ENCODE data around the gene CAMK2D. TPM values are rescaled to one million over a fixed set of nuclear protein-coding genes. Genes with fewer than 3 reads are reported as not detected.
A peak's percentile ranks its signal among the peaks of the same experiment; 100 is the strongest.

CAMK2D gene
- total RNA-seq, 1 experiment from 2014 or later, result 23.3 TPM

- DNase-seq (ENCODE audit: low read depth), result no peak
Observed at GRCh38 chr4:113566015-113566795, 195.3 kb downstream of the CAMK2D start.

GRCh38 chr4:113565702-113566012 lies 195.9 kb downstream of the CAMK2D start:
- no peak for DNase-seq (ENCODE audit: low read depth)

- no peak for DNase-seq (ENCODE audit: low read depth)
Observed at GRCh38 chr4:113564493-113564892, 197.0 kb downstream of the CAMK2D start.

DNA sequence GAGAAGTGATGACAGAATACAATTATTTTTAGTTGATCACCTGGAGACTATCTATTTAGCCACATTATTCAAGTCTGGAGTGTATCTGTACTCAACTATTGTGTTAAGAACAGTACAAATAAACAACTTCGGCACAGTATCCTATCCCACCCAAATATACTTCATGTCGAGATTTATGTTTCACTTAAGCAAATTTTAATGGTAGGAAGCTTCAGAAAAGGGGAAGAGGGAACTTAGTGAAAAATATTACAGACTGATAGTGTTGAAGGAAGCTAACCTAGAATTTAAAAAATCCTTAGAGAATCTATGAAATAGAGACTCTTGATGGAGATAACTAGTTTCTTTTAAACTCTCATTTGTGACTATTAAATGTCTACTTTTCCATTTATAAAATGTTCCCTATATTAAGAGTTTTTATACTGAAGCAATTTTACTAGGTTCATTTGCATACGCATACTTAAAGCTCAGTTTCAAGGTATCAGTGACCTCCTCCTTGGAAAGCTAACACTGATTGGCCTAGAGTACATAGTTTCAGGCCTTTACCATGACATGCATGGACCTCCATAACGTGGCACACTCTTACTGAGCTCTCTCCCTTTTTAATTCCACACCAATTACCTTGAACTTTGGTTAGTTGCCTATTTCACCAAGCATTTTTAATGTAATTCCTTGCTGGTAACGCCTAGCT lies 197.7 kb downstream of the CAMK2D start:
- DNase-seq (ENCODE audit: low read depth), result no peak

DNA sequence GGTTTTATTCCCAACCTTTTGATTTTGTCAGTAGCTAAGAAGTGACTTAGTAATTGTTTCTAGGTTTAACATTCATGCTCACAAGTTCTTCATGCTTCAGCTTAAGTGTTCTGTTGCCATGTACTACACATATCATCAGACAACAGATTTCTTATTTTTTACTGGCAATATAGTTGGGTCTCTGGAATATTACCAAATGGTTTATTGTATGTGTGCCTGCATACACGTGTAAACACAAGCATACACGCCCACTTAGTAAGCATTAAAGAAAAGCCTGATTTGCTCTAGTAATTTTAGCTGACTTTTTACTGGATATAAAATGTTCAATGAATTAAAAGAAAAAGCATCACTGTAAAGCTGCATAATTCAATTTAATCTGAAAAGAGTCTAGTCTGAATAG lies 199.8 kb downstream of the CAMK2D start:
- DNase-seq (ENCODE audit: low read depth), result no peak

- DNase-seq (ENCODE audit: low read depth), result no peak
Observed at GRCh38 chr4:113561092-113561491, 200.4 kb downstream of the CAMK2D start.

DNA sequence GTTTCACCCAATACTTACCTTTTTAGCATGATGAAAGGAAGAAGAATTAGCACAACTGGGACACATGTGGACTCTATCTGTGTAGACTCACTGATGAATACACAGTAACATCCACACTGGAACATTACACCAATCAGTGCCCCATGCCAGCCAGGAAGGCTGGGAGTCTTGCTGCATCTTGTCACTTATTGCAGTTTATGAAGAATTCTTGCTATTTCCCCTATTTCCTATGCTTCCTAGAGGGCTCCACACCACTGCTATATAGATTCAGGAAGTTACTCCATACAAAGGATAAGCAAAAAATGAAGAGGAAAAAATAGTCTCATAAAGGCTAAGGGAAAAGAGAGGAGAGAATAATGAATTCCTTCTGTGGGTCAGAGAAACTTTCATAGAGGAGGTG lies 201.0 kb downstream of the CAMK2D start:
- DNase-seq (ENCODE audit: low read depth), result no peak

GRCh38 chr4:113559947-113560346 lies 201.6 kb downstream of the CAMK2D start:
- DNase-seq (ENCODE audit: low read depth), result no peak

DNA sequence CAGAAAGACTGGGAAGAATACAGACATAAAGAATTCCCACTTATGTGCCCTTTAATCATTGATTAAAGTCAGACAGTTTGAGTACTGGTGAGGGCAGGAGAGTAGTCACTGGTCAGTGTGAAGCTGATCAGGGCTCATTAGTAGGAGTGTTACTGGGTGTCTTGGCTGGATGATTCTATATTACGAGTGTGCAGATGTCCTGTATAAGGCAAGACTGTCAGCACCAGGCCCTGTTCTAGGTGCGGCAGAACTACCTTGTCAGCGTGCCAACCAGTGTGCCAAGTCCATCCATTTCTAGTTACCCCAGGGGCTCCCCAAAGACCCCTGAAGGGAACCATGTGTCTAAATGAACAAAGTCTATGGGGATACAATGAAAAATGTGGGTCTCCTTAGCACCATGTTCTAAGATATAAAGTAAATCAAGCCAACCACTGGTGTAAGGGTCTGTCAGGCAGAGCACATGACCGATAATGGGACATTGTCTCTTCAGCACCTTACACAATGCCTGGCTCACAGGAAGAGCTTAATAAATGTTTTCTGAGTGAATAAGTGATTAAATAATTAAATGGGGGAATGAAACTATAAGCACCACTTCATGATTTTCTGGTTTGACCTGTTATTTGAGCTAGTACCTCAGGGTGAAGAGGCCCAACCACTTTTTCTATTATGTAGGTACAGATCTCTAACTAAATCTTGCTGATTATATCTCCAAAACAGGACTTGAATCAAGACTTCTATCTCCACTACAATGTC lies 205.0 kb downstream of the CAMK2D start:
- no peak for DNase-seq (ENCODE audit: low read depth)

- DNase-seq (ENCODE audit: low read depth), result no peak
Observed at GRCh38 chr4:113555868-113556267, 205.7 kb downstream of the CAMK2D start.

DNA sequence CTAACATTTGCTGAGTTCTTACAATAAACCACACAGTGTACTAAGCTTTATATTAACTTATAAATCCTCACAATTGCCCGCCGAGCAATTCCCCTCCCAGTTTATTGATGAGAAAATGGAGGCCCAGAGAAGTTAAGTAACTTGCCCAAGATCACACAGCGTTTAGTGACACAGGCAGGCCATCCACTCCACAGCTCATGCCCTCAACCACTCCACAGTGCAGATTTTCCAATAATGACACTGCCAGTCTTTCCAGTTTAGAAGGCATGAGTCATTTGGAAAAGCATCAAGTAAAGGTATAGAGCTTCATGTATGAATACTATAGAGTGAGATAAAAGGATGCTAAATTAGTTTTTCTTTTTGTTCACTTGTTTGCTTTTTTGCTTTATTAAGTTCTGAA lies 208.5 kb downstream of the CAMK2D start:
- no peak for DNase-seq (ENCODE audit: low read depth)

- no peak for DNase-seq (ENCODE audit: low read depth)
Observed at GRCh38 chr4:113550510-113550909, 211.0 kb downstream of the CAMK2D start.

DNA sequence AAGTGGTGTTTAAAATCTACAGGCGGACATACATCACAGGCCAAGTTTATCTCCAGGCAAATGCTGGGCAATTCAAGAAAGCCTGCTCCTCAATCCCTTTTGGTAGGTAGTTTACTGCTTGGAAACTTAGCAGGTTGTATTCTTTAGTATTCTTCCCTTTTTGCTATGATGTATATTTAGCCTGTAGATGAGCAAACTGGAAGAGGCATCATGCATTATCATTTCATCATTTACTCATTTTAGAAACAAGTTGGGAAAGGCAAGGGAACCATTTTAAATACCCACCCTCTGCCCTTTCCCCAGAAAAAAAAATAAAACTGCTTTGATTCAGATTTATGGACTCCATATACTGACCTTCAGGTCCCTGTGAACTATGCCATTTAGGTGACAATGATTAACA lies 213.2 kb downstream of the CAMK2D start:
- DNase-seq (ENCODE audit: low read depth), result no peak

GRCh38 chr4:113547487-113548042 lies 214.0 kb downstream of the CAMK2D start:
- DNase-seq (ENCODE audit: low read depth), result peak; percentile 90

DNA sequence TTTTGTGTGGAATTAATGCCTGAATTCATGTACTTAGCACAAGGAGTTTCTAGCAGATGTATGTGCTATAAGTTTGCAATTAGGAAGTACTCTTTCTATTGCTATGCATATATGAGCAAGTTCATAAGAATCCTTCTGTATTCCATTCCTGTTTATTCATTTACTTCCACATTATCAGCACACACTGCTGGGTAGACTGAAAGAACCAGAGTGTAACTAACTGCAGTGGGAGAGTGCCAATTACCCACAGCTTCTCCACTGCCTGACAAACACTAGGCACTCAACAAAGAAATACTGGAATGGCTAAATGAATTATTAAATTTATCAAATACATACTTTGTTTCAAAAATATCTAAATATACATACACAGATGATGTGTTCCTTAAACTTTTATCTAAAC lies 219.6 kb downstream of the CAMK2D start:
- DNase-seq (ENCODE audit: low read depth), result no peak

DNA sequence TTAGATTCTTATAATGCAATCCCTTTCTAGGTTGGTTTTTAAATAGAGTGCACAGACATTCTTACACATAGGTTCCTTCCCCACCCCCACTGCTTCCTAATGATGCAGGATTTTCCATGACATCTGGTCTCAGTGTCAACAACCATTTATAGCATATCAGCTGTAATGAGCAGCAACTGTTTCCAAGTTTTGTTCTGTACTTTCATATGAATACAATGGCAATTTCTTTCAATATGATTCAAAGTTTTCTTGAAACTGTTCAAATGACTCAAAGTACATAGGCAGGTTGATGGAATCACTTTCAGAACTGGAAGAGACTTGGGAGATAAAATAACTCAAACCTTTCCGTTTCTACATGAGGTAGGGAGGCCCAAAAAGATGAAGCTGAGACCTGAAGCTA lies 220.7 kb downstream of the CAMK2D start:
- DNase-seq (ENCODE audit: low read depth), result no peak

- peak; percentile 56 for DNase-seq (ENCODE audit: low read depth)
Observed at GRCh38 chr4:113539408-113539807, 222.1 kb downstream of the CAMK2D start.

GRCh38 chr4:113537628-113538027 lies 223.9 kb downstream of the CAMK2D start:
- no peak for DNase-seq (ENCODE audit: low read depth)

GRCh38 chr4:113537203-113537602 lies 224.3 kb downstream of the CAMK2D start:
- no peak for DNase-seq (ENCODE audit: low read depth)

GRCh38 chr4:113534711-113535110 lies 226.8 kb downstream of the CAMK2D start:
- DNase-seq (ENCODE audit: low read depth), result no peak

DNA sequence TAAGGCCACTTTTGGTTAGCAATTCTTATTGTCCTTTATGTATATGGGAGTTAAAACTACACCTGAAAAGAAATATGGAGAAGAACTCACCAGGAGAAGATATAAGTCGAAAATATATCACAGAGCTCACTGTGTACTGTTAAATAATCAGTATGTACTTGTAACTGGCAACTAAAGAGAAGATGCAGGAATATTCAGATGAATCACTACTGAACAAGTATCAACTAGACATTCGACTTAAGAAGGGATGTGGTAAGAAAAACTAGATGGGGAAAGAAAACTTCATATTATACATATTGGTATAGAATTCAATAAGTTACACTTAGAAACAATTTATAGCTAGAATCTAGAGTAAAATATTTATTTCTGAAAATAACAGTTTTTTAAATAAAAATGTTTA lies 230.0 kb downstream of the CAMK2D start:
- no peak for DNase-seq (ENCODE audit: low read depth)

GRCh38 chr4:113528395-113528794 lies 233.1 kb downstream of the CAMK2D start:
- DNase-seq (ENCODE audit: low read depth), result no peak

- no peak for DNase-seq (ENCODE audit: low read depth)
Observed at GRCh38 chr4:113525521-113525920, 236.0 kb downstream of the CAMK2D start.

Data from RPMI7951 (cell line).